ENCODE measurements around the gene C13orf46. TPM values are rescaled to one million over a fixed set of nuclear protein-coding genes. Genes with fewer than 3 reads are reported as not detected.

C13orf46 gene
- polyA plus RNA-seq, 4 donors: 0.04 to 0.23 (median 0.14) TPM

DNA sequence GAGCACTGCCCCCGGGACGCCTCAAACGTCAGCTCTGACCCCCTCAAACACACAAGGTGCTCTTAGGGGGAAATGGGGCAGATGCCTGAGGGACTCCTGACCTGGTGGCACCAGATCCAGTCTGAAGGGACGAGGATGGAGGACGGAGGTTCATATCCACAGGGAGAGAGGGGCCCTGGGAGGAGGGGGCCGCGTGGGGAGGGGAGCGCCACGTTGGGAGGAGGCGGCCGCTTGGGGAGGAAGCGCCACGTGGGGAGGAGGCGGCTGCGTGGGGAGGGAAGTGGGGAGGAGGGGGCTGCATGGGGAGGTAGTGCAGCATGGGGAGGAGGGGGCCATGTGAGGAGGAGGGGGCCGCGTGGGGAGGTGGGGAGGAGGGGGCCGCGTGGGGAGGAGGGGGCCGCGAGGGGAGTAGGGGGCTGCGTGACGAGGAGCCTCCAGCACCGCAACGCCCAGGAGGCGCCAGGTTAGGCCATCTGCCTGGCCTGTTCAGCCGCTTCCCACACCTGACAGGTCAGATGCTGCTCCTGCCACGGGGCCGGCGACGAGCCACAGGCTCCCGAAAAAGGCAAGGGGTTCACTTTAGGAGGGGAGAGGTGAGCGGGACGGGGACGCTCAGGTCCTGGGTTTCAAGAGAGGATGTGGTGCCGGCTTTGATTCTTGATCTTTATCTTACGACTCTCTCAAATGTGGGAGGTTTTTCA lies 36.7 kb upstream of the C13orf46 start:
- DNase-seq (ENCODE audit: low read depth in 4 of 4, low spot score in 3 of 4): no peak

DNA sequence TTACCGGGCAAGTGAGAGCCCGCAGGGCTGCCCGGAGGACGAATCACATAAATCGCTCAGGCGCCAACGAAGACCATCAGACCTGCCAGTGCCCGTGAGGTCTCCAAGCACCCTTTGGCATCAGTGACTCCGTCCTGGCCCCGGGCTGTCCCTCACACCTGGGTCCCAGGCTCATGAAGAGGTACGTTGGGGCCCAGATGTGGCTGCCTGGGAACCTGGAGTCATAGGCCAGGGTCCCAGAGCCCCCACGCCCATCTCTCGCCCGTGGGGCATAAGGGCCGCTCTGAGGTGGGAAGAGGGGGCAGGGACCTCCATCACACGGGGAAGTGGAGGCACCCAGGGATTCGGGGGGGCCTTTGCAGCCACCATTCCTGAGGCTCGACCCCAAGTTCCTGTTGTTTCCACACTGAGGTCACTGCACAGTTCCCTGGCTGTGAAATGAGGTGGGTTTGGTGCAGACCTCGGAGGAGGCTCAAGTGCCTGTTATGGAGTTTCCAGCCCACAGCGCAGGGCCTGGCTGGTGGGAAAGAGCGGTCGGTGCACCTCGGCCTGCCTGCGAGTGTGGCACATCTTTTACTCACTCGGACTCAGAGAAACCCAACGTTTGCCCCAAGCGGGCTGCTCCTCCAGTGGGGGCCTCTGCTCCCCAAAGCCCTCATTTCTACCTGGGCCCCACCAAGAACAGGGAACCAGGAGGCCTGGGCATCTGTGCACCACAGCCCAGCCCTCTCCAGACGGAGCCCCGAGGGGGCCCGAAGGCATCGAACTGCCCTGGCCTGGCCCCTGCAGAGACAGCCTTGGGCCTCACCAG lies 35.9 kb upstream of the C13orf46 start:
- no peak for DNase-seq (ENCODE audit: low read depth in 4 of 4, low spot score in 3 of 4)

DNA sequence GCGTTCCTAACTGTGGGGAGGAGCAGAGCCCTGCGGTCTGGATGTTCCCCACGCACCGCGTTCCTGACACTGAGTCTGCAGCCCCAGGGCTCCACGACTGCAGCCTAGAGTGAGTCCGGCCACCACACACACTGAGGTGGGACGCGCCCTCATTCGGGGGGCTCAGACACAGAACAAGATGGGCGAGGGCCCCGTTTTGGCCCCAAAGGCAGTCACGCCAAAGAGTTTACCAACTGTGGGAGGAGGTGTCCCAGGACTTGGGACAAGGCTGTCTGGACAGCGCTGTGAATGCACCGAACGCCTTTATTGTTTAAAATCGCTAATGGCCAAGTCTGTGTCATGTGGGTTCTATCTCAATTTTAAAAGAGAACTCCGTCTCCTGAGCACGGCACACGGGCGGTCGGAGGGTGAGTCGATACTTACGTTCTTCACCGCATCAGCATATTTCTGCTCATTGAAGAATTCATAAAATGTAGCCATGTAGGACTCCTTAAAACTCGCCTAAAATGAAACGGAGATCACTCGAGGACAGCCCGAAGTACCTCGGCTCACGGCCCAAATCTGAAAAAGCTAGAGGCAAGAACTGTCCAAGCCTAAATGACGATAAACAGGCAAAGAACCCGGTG lies 35.2 kb upstream of the C13orf46 start:
- DNase-seq (ENCODE audit: low read depth in 4 of 4, low spot score in 3 of 4): no peak

GRCh38 chr13:114007566-114007965 lies 33.7 kb upstream of the C13orf46 start:
- DNase-seq (ENCODE audit: low read depth in 4 of 4, low spot score in 3 of 4): no peak

DNA sequence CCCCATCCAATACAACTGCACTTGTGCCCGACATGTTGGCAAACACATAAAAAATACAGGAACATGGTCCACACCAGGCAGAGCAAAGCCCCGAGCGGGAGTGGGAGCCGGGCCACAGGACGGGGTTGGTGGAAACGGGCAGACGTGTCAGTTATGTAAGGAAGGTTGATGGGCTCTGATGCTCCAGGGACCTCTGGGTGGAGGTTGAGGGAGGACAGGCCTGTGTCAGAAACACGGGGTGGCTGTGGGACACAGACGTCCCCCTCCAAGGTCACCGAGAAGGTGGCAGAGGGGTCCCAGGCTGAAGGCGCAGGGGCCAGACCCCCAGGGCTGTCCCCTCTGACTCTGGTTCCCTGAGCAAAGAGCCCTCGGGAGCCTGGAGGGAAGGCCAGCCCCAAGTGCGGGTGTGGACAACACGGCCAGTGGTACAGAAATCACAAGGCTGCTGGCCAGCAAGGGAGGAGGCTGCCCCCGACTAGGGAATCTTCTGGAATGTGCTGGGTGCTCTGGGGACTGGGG lies 31.4 kb upstream of the C13orf46 start:
- no peak for DNase-seq (ENCODE audit: low read depth in 4 of 4, low spot score in 3 of 4)

DNA sequence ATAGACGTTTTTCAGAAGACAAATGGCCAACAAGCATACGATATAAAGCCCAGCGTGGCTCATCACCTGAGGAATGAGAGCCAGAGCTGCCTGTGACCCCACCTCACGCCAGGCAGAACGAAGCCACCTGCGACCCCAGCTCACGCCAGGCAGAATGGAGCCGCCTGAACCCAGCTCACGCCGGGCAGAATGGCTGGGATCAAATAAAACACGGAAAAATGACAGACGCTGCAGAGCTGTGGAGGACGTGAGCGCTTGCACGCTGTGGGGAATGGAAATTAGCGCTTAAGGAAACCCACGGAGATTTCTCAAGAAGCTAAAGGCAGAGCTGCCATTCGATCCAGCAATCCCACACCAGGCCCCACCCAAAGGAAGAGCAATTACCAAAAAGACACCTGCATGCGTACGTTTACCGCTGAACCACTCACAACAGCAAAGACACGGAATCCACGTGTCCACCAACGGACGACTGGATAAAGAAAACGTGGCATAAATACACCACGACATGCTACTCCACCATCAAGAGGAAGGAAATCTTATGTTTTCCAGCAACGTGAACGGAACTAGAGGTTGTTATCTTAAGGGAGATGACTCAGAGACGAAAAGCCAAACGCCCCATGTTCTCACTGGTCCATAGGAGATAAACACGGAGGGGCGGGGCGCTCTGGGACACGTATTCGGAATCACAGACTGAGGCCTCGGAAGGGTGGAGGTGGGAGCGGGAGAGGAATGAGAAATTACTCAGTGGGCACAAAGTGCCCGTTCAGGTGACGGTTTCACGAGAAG lies 30.7 kb upstream of the C13orf46 start:
- DNase-seq (ENCODE audit: low read depth in 4 of 4, low spot score in 3 of 4): no peak

- no peak for DNase-seq (ENCODE audit: low read depth in 4 of 4, low spot score in 3 of 4)
These were observed 29.0 kb upstream of the C13orf46 start for GRCh38 chr13:114002771-114003321.

DNA sequence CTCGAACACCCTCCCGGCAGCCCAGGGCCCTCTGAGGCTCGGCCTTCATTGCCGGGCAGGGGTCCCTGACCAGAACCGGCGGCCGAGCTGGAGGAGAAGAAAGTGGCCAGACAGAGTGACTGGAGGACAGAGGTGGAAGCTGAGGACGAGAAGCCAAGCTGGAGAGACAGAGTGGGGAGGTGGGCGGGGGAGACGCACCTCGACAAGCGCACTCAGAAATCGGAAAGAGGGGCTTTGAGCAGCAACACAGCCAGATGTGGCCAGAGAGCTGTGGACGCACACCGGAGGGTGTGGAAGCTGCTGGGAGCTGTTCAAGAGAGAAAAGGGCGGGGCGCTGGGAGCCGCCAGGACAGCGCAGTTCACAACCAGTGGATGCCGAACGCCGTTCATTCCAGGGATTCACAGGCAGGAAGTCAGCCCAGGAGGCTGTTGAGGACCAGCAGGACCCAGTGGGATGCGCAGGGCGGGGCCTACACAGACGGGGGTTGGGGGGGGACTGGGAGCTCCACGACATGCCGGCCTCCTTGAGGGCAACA lies 28.2 kb upstream of the C13orf46 start:
- DNase-seq (ENCODE audit: low read depth in 4 of 4, low spot score in 3 of 4): no peak

GRCh38 chr13:114001331-114002008 lies 27.6 kb upstream of the C13orf46 start:
- DNase-seq (ENCODE audit: low read depth in 4 of 4, low spot score in 3 of 4): no peak

- DNase-seq (ENCODE audit: low read depth in 4 of 4, low spot score in 3 of 4): no peak
These were observed 26.5 kb upstream of the C13orf46 start for GRCh38 chr13:114000151-114001040.

DNA sequence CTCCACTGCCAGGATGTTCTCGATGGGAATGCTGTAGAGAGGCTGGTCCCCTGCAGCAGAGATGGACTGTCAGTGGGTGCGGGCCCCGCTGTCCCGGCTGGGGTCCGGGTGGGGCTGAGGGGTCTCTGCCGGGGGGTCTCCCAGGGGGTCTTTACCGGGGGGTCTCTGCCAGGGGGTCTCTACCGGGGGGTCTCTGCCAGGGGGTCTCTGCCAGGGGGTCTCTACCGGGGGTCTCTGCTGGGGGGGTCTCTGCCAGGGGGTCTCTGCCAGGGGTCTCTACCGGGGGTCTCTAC lies 25.7 kb upstream of the C13orf46 start:
- DNase-seq (ENCODE audit: low read depth in 4 of 4, low spot score in 3 of 4): no peak

GRCh38 chr13:113998781-113999617 lies 25.1 kb upstream of the C13orf46 start:
- DNase-seq (ENCODE audit: low read depth in 4 of 4, low spot score in 3 of 4): no peak

DNA sequence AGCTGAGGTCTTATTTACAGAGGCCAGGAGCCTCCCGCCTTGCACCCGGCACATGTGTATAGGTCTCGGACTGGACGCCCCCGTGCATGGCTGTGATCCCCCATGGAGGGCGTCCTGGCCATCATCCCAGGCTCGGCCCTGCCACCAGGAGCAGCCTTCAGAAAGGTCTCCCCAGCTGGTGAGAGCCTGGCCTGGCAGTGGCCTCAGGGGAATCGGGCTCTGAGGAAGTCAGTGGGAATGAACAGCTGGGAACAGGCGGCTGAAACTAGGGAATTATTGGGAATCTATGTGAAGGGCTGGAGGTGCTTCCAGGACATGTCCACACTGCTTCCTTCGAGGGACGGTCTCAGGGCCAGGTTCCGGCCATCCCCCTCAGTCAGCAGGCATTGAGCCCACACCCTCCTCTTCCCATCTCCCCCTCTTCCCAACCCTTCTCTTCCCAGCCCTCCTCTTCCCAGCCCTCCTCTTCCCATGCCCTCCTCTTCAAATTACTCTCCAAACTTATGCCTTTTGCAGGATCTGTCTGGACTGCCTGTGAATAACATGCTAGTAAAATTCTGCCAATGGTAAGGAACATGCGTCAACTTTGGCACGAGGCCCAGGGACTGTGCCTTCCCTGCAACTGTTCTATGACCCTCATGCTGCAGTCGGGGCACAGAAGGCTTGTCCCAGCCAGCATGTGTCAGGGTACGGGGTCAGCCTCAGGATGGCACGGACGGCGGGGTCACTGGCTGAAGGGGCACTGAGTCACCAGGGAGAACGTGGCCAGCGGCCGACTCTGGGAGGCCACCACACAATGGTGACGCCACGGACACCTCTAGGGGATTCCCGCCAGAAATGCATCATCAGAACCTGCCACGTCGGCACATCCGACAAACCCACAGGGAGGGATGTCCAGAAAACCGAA lies 24.2 kb upstream of the C13orf46 start:
- DNase-seq (ENCODE audit: low read depth in 4 of 4, low spot score in 3 of 4): no peak

DNA sequence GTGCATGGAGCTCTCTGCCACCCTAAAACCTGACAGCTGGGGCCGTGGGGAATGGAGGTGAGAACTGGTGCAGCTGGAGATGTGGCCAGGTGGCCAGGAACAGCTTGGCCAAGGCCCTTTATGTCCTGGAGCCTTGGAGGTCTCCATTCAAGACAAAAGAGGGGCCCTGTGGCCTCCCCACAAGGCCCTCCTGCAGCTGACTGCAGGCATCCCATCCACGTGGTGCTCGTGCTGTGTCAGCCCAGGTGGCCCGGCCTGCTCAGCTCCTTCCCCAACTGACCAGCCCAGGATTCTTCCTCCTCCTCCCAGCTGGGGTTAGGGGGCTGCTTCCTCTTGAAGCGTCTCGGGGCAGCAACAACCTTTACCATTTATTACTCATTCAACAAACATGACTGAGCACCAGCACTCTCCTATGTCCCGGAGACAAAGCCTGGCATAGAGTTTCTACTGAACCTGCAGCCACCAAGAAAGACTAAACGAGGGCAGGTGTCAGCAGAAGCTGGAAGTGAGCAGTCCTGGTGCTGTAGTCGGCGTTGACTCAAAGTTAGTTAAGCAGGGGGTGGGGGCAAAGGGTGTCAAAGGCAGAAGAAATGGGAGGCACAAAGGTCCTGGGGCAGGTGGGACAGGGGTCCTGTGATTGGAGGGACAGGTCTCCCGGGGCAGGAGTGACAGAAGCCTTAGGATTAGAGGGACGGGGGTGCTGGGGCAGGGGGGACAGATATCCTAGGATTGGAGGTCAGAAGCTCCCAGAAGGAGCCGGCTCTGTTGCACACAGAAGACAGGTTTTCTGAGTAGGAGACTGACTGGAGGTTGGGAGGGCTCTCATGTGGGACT lies 23.3 kb upstream of the C13orf46 start:
- no peak for DNase-seq (ENCODE audit: low read depth in 4 of 4, low spot score in 3 of 4)

GRCh38 chr13:113996081-113996911 lies 22.4 kb upstream of the C13orf46 start:
- DNase-seq (ENCODE audit: low read depth in 4 of 4, low spot score in 3 of 4): no peak

Data from left renal pelvis (tissue), 4 donors.